Measurements from ENCODE around the gene COL6A1.

The COL6A1 gene

DNA sequence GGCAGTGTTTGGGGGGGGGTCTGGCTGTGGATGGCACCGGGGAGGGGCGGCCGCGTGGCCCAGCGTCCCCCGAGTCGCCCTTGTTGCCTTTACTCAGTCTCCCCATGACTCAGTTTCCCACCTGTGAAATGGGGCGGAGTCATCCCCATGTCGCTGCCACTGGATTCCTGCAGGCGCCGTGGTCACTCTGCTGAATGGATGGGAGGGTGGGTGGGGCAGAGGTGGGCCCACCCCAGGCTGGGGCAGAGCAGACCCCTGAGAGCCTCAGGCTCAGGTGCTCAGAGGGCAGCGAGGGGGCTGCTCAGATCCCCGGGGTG, 2.0 kb downstream of the COL6A1 start:
- no peak for DNase-seq (ENCODE audit: low read depth)

DNA sequence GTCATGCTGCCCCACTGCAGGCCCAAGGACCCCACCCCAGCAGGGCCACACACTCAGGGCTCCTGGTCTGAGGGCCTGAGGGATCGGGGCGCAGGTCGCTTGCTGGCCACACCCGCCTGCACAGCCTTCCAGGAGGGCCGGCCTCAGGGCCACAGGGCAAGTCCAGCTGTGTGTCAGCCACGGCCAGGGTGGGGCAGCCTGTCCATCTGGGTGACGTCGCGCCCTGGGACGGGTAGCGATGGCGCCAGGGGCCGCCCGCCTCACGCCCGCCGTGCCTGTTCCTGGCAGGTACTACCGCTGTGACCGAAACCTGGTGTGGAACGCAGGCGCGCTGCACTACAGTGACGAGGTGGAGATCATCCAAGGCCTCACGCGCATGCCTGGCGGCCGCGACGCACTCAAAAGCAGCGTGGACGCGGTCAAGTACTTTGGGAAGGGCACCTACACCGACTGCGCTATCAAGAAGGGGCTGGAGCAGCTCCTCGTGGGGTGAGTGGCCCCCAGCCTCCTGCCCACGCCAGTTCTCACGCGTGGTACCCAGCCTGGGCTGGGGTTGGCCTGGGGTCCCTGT, 2.5 kb downstream of the COL6A1 start:
- DNase-seq (ENCODE audit: low read depth), result no peak

DNA sequence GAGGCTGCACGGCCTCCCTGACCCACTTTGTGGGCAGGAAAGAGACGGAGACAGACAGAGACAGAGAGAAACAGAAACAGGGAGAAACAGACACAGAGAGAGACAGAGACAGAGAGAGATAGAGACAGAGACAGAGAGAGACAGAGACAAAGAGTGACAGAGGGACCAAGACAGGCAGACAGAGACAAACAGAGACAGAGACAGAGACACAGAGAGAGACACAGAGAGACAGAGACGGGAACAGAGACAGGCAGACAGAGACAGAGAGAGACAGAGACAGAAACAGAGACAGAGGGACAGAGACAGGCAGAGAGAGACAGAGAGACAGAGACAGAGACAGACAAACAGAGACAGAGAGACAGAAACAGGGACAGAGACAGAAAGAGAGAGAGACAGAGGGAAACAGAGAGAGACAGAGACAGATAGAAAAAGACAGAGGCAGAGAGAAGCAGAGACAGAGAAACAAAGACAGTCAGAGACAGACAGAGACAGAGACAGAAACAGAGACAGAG, 3.1 kb downstream of the COL6A1 start:
- no peak for DNase-seq (ENCODE audit: low read depth)

DNA sequence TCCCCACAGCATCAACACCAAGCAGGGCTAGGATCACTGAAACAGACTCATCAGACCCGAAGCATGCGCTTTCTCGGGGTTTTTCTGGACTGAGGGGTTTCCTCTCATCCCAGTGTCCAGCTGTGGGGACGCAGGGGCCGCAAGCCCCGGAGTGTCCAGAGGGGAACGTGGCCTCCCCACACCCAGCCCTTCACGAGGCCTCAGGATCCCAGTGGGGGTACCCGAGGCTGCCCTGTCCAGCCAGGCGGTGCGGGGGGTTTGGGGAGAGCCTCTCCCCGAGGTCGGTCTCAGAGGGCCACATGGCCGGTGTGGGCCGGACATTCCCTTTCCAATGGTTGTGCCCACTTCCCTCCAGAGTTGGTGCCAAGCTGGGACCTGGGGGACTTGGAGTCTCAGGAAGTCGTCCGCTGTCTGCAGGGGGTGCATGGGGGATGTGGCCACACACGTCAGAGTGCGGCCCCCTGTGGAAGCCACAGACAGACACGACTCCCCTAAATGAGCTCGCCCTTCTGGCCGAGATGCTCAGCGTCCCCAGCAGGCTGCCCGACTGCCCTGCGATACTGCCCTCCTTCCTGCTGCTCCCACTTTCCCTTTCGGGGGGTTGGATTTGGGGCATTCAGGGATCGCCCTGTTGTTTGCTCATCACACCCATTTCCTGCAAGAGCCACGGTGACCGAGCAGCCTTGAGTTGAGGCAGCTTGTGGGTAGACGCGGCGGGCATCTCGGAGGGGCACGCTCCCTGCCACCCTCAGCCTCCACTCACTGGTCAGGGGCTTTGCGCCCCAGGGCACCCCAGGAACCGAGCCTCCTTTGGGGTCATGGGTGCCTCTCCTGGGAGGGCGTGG, 4.1 kb downstream of the COL6A1 start:
- no peak for DNase-seq (ENCODE audit: low read depth)

DNA sequence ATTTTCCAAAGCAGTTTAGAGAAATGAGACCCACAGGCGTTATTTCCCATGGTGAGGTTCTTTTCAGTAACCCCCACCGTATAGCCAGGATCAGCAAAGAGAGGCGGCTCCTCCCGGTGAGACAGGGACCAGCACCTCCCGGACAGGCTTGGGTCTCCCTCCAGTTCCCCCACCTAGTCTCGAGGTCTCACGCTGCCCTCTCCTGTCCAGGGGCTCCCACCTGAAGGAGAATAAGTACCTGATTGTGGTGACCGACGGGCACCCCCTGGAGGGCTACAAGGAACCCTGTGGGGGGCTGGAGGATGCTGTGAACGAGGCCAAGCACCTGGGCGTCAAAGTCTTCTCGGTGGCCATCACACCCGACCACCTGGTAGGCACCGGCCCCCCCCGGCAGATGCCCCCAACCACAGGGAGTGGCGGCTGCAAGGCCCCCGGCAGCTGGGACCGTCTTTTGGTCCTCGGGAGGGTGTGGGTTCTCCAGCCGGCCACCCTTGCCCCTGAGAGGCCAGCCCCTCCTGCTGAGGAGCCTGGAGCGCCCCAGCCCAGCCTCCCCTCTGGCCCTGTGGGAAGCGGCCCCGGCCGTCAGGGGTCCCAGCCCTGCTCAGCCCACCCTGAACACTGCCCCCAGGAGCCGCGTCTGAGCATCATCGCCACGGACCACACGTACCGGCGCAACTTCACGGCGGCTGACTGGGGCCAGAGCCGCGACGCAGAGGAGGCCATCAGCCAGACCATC, 4.9 kb downstream of the COL6A1 start:
- DNase-seq (ENCODE audit: low read depth), result no peak

DNA sequence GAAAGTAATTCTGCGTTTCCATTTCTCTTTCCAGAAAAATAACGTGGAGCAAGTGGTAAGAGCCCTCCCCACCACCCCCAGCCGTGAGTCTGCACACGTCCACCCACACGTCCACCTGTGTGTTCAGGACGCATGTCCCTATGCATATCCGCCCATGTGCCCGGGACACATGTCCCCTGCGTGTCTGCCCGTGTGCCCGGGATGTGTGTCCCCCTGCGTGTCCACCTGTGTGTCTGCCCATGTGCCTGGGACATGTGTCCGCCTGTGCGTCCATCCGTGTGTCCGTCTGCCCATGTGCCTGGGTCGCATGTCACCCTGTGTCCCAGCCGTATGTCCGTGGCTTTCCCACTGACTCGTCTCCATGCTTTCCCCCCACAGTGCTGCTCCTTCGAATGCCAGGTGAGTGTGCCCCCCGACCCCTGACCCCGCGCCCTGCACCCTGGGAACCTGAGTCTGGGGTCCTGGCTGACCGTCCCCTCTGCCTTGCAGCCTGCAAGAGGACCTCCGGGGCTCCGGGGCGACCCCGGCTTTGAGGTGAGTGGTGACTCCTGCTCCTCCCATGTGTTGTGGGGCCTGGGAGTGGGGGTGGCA, 5.6 kb downstream of the COL6A1 start:
- DNase-seq (ENCODE audit: low read depth), result no peak

DNA sequence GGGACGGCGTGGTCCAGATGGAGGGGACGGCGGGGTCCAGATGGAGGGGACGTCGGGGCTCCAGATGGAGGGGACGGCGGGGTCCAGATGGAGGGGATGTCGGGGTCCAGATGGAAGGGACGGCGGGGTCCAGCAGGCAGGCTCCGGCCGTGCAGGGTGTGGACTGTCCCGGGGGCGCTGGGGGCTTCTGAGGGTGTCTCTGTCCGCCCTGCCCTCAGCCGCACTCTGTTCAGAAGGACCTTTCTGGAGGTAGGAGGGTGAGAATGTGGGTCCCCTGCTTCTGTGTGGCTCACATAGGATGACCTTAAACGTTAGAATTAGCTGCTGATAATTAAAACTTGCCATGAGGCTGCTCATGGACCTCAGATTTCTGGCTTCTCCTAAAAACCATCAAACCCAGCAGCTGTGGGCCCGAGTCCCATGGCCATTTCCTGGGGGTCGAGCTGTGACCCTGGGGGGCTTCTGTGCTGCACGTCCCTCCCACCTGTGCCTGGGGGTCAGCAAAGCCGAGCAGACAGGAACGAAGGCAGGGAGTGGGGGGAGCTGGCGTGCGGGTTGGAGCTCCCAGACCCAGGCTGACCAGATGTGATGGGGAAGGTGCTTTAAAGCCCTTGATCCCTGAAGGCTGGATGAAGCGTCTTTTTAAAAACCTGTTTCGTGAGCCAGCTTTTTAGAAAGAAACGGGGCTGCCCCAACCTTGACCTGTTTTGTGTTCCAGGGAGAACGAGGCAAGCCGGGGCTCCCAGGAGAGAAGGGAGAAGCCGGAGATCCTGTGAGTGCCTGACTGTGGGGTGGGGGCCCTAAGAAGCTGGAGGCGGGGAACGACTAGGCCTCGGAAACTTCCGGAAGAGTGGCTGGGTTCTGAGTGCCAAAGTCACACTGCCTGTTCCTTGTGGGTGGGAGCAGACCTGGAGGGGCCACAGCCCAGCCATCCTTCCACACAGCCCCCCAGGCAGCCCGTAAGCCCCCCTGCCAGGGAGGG, 7.1 kb downstream of the COL6A1 start:
- DNase-seq (ENCODE audit: low read depth), result no peak

DNA sequence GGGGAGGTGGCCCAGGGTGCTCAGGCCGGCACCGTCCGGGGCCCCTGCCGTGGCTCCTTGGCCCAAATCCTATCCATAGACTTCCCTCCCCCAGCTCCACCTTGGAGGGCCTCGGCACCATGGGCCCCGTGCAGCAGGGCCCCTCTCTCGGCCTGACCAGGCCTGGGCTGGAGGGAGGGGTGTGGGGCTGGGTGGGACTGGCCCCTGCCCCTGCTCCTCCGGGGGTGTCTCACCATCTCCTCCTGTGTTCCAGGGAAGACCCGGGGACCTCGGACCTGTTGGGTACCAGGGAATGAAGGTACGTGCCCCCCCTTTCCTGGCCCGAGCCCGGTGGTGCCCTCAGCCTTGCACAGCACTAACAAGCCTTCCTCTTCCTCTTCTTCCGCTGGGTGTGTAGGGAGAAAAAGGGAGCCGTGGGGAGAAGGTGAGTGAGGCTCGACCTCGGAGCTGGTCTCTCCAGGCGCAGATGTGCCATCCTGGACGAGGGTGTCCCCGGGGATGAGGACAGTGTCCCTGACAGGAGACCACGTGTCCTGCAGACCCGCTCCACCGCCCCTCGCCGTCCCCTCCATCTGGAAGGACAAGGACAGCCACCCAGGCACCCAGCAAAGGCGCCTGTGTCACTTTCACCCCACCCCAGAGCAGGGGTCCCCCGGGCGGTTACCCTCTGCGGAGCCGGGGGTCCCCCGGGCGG, 7.9 kb downstream of the COL6A1 start:
- DNase-seq (ENCODE audit: low read depth), result no peak

DNA sequence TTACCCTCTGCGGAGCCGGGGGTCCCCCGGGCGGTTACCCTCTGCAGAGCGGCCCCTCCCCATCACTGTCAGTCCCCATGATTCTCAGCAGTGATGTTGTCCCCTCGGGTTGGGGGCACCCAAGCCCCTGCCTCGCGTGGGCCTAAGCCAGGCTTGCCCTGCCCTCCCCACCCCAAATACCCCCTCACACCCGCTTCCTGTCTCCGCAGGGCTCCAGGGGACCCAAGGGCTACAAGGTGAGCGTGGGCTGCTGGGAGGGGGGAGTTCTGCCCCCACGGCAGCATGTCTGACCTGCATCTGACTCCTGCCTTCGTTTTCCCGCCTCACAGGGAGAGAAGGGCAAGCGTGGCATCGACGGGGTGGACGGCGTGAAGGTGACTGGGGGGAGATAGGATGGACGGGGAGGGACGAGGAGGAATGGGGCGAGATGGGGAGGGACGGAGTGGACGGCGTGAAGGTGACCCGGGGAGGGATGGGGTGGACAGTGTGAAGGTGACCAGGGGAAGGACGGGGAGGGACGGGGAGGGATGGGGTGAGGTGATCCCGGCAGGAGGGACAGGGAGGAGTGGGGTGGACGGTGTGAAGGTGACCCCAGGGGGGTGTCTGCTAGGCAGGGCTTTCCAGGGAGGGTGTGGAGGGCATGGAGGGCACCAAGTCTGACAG, 8.6 kb downstream of the COL6A1 start:
- DNase-seq (ENCODE audit: low read depth), result no peak

DNA sequence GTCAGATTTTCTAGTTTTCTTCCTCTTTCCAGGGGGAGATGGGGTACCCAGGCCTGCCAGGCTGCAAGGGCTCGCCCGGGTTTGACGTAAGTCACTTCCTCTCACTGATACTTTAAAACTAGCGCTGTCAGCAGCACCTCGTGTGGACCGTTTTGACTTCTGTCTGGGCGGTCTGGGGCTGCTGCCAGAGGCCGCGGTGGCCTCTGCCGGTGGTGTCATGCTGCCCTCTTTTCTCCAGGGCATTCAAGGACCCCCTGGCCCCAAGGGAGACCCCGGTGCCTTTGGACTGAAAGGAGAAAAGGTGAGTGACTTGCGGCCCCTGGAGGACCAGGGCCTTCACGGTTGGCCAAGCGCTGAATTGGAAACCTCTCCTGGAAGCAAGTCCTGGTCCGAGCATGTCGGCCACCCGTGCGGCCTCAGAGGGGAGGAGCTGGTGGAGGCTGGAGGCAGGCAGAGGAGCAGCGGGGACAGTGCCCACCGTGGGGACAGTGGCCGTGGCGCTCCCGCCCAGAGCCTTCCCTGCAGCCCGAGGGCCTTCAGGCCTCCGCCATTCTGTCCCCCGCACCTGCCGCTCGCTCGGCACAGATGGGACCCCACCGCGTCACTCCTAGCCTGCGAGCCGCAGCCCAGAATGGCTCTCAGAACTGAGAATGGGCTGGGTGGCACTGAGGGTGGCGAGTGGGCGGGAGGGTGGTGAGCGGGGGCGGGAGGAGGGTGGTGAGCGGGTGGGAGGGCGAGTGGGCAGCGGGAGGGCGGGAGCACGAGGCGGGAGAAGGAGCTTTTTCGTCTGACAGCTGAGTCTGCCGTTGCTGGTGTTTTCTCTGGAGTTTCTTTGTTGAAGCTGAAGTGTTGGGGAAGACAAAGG, 9.4 kb downstream of the COL6A1 start:
- DNase-seq (ENCODE audit: low read depth), result no peak

DNA sequence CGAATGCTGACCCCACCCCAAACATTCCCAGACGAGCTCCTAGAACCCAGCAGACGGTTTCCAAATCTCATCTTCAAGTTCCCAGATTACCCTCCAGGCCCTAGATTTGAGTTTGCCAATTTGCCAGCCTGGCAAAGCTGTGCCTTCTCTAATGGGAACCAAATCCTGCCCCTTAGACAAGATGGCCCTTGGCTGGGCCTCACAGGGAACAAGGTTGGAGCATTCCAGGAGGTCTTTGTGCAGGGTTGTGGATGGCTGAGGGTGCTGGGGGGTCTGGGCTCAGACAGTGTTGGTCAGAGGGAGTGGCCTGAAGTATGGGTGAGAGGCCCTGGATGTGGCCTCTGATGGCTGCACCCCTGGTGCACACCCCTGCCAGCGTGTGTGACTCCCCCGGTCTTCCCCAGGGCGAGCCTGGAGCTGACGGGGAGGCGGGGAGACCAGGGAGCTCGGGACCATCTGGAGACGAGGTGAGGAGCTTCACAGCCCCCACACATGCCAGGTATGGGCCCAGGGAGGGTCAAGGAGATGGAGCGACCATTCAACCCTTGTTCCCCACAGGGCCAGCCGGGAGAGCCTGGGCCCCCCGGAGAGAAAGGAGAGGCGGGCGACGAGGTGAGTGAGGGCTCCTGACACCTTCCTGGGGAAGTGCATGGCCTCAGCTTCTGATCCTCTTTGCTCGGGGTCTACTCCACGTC, 10.2 kb downstream of the COL6A1 start:
- no peak for DNase-seq (ENCODE audit: low read depth)

DNA sequence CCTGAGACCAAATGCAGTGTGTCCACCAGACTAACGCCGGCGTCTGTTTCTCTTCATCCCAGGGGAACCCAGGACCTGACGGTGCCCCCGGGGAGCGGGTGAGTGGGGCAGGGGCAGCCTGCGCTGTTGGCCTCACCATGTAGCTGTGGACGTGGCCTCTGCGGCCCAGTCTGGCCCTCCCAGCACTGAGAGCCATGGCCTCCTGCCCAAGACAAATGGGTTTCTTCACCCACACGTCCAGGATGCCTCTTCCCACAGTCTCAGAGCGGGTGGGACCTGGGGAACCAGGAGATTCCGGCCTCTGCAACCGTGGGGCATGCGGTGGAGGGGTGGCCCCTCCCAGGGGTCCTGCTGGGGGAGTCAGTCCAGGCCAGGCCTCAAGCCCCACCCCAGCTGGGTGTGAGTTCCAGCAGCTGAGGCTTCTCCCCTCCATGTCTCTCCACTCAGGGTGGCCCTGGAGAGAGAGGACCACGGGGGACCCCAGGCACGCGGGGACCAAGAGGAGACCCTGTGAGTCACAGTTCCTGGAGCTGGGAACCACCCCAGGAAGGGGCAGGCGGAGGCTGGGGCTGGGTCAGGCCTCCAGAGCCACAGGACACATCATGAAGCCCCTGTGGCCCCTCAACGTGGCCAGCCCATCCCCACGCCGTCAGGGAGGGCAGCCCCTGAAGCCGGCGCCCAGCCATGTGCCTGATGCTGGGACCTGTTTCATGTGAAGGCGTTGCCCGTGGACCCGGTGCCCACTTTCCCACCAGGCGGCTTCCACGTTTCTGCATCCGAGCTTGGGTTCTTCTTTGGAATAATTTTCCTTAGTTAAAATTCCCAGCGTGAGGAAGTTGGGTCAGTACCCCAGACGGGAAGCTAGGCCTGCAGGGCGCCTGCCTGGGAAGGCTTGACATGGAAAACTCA, 11.0 kb downstream of the COL6A1 start:
- no peak for DNase-seq (ENCODE audit: low read depth)

DNA sequence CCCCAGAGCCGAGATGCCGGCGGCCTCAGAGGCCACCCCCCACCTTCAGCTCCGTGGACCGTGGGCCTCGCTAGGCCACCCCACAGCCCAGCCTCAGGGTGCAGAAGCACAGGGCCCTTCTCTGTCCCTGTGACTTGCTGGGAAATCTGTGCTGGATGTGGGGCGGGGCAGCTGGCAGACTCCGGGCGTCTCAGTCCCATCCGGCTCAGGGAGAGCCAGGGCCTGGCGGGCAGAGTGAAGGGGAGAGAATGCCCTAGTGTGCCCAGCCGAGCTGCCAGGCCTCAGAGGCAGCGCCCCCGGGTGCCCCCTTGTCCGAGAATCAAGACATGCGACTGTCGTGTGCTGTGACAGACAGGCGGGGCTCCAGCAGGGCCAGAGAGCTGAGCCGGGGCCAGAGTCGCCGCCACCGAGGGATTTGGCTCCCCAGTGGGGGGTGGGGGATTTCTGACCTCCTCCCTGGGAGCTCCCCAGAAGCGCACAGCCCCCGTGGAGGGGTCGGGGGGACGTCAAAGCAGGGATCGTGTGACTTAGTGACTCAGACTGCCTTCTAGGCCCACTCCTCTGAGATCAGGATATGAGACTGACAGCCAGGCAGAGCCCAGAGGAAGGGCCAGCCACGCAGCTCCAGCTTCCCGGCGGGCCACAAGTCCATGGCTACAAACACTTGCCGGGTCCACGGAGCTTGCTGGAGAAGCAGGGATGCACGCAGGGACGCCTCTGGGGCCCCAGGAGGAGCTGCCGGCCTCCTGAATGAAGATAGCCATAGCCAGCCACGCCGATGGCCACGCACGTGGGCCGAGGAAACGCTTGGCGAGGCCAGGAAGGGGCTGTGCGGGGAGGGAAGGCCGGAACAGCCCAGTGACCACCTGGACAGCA, 11.9 kb downstream of the COL6A1 start:
- no peak for DNase-seq (ENCODE audit: low read depth)

DNA sequence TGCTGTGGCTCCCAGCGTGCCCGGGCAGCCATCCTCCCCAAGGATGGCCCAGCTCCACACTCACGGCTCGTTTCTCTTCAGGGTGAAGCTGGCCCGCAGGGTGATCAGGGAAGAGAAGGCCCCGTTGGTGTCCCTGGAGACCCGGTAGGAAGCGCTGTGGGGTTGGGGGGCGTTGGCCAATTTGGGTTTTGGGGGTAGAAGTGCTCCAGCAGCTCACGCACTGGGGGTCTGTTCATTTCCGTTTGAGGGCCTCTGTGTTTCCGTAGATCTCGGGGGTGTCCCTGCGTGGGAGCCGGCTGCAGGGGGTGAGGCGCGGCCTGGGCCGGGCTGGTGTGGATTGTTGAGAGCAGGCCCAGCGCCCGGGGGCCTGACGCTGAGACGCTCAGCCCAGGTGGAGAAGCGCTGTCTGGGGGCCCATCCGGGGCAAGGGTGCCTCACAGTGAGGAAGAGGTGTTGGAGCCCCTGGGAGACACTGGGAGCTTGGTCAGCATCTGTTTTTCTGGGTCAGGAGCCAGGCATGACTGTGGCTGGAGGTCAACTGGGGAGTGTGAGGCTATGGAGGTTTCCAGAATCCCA, 12.6 kb downstream of the COL6A1 start:
- DNase-seq (ENCODE audit: low read depth), result no peak

DNA sequence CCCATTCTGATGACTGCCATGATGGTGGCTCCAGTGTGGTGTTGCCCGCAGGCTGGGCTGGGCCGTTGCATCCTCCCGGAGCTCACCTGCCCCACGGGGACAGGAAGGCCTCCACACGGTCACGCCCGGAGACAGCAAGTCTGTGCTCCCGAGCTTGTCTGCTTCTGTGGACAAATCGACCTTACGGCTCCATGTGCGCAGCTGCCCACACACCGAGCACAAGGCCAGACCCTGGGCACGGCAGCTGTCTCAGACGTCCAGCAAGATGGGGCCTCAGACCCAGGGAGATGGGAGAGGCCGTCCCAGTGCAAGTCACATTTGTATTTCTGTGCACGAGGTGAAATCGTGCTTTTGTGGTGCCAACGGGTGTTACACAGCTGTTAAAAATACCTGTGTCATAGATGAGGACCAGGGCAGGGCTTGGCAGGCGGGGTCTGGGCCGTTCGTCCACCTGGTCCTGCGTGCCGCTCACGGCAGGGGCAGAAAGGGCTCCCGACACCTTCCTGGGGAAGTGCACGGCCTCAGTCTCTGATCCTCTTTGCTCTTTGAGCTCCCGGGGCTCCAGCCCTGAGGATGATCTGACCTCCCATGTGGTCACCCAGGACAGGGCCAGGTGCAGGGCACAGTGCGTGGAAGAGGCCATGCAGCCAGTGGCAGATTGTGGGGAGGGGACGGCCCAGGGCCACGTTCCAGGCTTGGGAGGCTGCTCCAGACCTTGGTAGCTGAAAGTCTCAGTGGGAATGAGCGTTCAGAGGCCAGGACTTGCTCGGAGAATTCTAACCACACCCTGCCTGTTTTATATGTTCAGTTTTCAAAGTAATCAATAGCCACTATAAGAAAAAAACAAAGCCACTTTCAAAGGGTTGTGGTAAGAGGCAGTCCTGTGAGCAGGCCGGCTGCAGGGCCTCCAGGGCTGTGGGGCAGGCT, 13.5 kb downstream of the COL6A1 start:
- DNase-seq (ENCODE audit: low read depth), result no peak

Measured in stromal cell of bone marrow (primary cell).